HuH-7 (cell line): ENCODE data around the gene PRR20D.
A peak's percentile ranks its signal among the peaks of the same experiment; 100 is the strongest.
"Not testable (repeated sequence)": the region's sequence is repeated elsewhere in the genome, so short reads cannot be mapped to it uniquely, and the experiment has no call there.

Experiments used
- DNase-seq: peaks from one replicate; pipeline ENCODE4 v3.0.0; 2011; ENCODE audit warnings: low spot score

Gene PRR20D

GRCh38 chr13:57160332-57160731, at the start of gene PRR20D:
Gene PRR20D (plus strand): TSS chr13:57160632. CDS start chr13:57161019, 387 bp downstream.
- DNase-seq: not testable (repeated sequence)

DNA sequence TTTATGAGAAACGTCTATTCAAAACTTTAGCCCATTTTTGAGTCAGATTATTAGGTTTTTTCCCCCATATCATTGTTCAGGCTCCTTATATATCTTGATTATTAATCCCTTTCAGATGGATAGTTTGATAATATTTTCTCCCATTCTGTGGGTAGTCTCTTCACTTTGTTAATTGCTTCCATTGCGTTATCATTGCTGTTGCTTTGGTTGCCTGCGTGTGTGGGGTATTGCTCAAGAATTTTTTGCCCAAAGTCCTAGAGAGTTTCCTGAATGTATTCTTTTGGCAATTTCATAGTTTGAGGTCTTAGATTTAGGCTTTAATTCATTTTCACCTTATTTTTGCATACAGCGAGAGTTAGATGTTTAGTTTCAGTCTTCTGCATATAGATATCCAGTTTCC, 45.5 kb upstream of the PRR20D start:
- DNase-seq: no peak

GRCh38 chr13:57123681-57124080, 36.8 kb upstream of the PRR20D start:
- no peak for DNase-seq

- DNase-seq: no peak
These were observed 31.5 kb upstream of the PRR20D start for GRCh38 chr13:57128909-57129308.

GRCh38 chr13:57136093-57136492, 24.3 kb upstream of the PRR20D start:
- DNase-seq: no peak

DNA sequence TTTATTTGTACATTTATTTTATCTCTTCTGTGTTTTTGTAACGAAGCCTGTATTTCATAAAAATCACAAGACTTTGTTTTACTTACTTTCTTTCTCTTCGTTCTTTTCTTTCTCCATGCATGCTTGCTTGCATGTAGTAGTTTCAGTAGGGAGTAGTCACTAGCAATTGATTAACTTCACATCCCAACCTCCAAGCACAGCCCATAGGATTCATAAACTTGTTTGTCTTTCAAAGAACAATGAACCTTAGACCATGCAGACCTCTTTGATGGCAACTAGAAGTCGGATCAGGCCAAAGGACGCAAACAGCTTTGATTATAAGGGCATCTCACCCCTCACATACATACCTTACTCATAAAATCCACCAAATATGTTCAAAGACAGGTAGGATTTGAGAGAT, 22.8 kb upstream of the PRR20D start:
- DNase-seq: peak; percentile 74

DNA sequence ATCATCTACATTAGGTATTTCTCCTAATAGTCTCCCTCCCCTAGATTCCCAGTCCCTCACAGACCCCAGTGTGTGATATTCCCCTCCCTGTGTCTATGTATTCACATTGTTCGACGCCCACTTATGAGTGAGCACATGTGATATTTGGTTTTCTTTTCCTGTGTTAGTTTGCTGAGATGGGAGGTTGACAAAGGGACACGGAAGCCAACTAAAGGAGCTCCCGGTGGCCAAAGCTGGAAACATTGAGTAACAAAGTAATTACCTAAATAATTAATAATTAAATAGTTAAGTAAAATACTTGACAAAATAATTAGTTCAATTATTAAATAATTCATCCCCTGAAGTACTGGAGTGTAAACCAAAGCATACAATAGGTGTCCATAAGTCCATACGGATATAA, 21.4 kb upstream of the PRR20D start:
- DNase-seq: no peak

DNA sequence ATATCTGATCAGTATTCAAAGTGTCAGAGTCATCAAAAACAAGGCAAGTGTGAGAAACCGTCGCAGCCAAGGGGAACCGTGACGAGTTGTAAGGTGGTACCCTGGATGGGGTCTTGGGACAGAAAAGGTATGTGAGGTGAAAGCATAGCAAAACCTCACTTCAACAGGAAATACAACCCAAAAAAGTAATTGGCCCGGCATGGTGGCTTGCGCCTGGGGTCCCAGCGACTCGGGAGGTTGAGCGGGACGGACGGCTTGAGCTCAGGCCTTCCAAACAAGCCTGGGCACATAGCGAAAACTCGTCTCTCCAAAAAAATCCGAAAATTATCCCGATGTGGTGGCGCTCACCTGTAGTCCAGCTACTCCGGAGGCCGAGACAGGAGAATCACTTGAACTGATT, 20.7 kb upstream of the PRR20D start:
- not testable (repeated sequence) for DNase-seq

DNA sequence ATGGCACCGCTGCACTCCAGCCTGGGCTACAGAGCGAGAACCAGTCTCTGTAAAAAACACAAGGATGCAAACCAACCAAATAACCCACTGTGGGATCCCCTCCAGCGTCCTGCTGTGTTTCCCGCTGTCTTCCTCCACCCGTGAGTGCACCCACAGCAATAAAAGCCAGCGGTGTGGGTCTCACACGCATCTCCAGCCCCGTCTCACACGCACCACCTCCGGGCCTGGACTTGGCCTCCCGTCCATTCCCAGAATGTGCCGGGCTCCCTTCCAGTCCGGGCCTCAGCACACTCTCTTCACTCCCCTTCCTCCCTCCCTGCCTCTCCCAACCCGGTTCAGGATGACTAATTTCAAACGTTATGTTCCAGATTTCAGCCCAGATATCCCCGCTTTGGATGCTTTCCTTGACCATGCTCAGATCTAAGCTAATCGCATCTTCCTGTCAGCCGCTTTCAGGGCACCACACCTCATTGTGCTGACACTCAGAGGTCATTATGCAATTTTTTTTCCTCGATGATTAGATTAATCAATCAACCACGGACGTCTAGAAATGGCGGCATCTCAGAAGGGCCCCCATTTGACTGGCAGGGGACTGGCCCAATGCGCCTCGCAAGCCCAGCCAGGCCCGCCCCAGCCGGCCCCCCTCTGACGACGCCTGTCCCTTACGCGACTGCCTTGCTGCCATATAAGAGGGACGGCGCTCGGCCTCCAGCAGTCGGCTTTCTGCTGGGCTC, 20.0 kb upstream of the PRR20D start, which contains the start of gene PRR20A:
Gene PRR20A, plus strand, starts transcription at position 684 of the 734 bp plus-strand sequence. CDS start 387 bp downstream, outside the sequence.
- not testable (repeated sequence) for DNase-seq

- DNase-seq: not testable (repeated sequence)
These were observed 13.2 kb upstream of the PRR20D start, which contains the start of gene PRR20B for GRCh38 chr13:57147188-57147587. Gene PRR20B (plus strand): TSS chr13:57147488. CDS start chr13:57147875, 387 bp downstream.

- not testable (repeated sequence) for DNase-seq
These were observed 12.3 kb upstream of the PRR20D start for GRCh38 chr13:57148106-57148505.

- DNase-seq: not testable (repeated sequence)
These were observed 6.7 kb upstream of the PRR20D start, which contains the start of gene PRR20C for GRCh38 chr13:57153761-57154160. Gene PRR20C (plus strand): TSS chr13:57154061. CDS start chr13:57154448, 387 bp downstream.

- not testable (repeated sequence) for DNase-seq
These were observed 6.5 kb downstream of the PRR20D start, which contains the start of gene PRR20E for GRCh38 chr13:57166897-57167296. Gene PRR20E (plus strand): TSS chr13:57167197. CDS start chr13:57167584, 387 bp downstream.

DNA sequence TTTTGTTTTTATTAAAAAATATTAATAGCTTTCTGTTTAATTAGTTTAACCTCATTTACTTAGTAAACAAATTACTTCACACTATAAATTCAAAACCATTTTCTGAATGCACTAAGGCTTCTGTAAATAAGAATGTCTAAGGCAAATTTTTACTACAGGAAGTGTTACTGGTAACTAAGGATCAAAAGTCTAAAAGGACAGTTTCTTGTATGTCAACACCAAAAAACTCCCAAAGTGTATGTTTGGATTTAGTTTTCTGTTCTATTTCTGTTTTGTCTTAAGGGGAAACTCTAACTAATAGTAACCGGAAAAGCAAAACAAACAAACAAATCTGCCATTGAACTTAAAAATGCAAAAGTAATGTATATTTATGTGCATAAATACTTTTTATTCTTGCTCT, 31.2 kb downstream of the PRR20D start:
- DNase-seq: no peak

GRCh38 chr13:57212989-57213388, 52.6 kb downstream of the PRR20D start:
- DNase-seq: no peak
